ENCODE measurements around the gene NT5C2. TPM values are rescaled to one million over a fixed set of nuclear protein-coding genes. Genes with fewer than 3 reads are reported as not detected.

The NT5C2 gene
- polyA plus RNA-seq, 1 of the 3 experiments (the other 2 are of a cell fraction): 29.6 TPM

- 97% methylated on average over 2 of the region's 2 CpGs for WGBS (ENCODE audit: low lambda C conversion rate)
- H3K4me2 ChIP-seq: no peak overlapping the region
- peaks cover 3% of the 10 kb centered on the region for H3F3A ChIP-seq (replicated peaks; ENCODE audit: insufficient read depth)
- ChIA-PET CTCF (interaction anchor here (1.5 kb wide), 1 partner anchor 48 kb away, joined by 4 read pairs; no protein-coding TSS in a partner anchor), POLR2A (no interaction called here)
- H3K27ac ChIP-seq (ENCODE audit: low read depth in 2 of 2, low read length in 1 of 2): peak overlapping the region; percentile 60 to 72; a peak in 3 of 4 replicates
- H3K9me2 ChIP-seq: no peaks in the 10 kb centered on the region
- no peaks in the 10 kb centered on the region for H3K27me3 ChIP-seq (ENCODE audit: insufficient read depth)
- H3K4me1 ChIP-seq (ENCODE audit: control insufficient read depth in 1 of 2, insufficient read depth in 2 of 2, low read depth in 1 of 2, low read length in 1 of 2): peaks cover 7% of the 10 kb centered on the region in 2 experiments; a peak in 2 of 4 replicates
- H3K79me2 ChIP-seq (ENCODE audit: insufficient read depth): peaks cover 13% of the 10 kb centered on the region
- no peaks in the 10 kb centered on the region for H3K36me3 ChIP-seq (replicated peaks in 1 of 2; ENCODE audit: control insufficient read depth in 1 of 2, insufficient read depth in 2 of 2, low read length in 1 of 2)
- H4K20me1 ChIP-seq (ENCODE audit: insufficient read depth): peaks cover 5% of the 10 kb centered on the region; the same call in 1 of the 2 replicates
- peak overlapping the region; percentile 10; the same call in 1 of the 2 replicates for H3K9ac ChIP-seq
- TF ChIP-seq PBX3 (IDR thresholded peaks at IDR 0.05): no peak
- no peak for TF ChIP-seq NRF1 (IDR thresholded peaks at IDR 0.05; ENCODE audit: low read depth, low read length)
- no peak for TF ChIP-seq EP300 (IDR thresholded peaks at IDR 0.05; ENCODE audit: borderline replicate concordance in 1 of 2, low read depth in 1 of 2, low read length in 1 of 2)
- no peak for TF ChIP-seq TEAD4 (IDR thresholded peaks at IDR 0.05; ENCODE audit: borderline replicate concordance, insufficient read depth)
- no peak for TF ChIP-seq ELF1 (IDR thresholded peaks at IDR 0.05)
- no peak for DNase-seq
- no peaks in the 10 kb centered on the region for H3K9me3 ChIP-seq
- no peak overlapping the region for H3K4me3 ChIP-seq (ENCODE audit: low read depth in 2 of 2, low read length in 1 of 2)
- H2AFZ ChIP-seq (ENCODE audit: low read depth): no peak overlapping the region; the same call in 1 of the 2 replicates
These were observed 3.4 kb upstream of the NT5C2 start for GRCh38 chr10:103196516-103196915.

- peaks cover 7 to 9% of the 10 kb centered on the region in 2 experiments; a peak in 2 of 4 replicates for H3K4me1 ChIP-seq (ENCODE audit: control insufficient read depth in 1 of 2, insufficient read depth in 2 of 2, low read depth in 1 of 2, low read length in 1 of 2)
- H3K9me2 ChIP-seq: no peaks in the 10 kb centered on the region
- H3K9me3 ChIP-seq: no peaks in the 10 kb centered on the region
- POLR2A ChIA-PET: interaction anchor here (1.5 kb wide), 1 partner anchor 88 kb away, joined by 3 read pairs; no protein-coding TSS in a partner anchor
- H3K27me3 ChIP-seq (ENCODE audit: insufficient read depth): no peaks in the 10 kb centered on the region
- H2AFZ ChIP-seq (ENCODE audit: low read depth): peak overlapping the region; percentile 87; the same call in 1 of the 2 replicates
- peak overlapping the region in 1 of 2 experiments; percentile 77; a peak in 1 of 4 replicates for H3K4me3 ChIP-seq (ENCODE audit: low read depth in 2 of 2, low read length in 1 of 2)
- peaks cover 3% of the 10 kb centered on the region for H3F3A ChIP-seq (replicated peaks; ENCODE audit: insufficient read depth)
- DNase-seq: peak; percentile 16
- peaks cover 39% of the 10 kb centered on the region for H3K79me2 ChIP-seq (ENCODE audit: insufficient read depth)
- H3K9ac ChIP-seq: no peak overlapping the region
- peaks cover 16% of the 10 kb centered on the region; the same call in 1 of the 2 replicates for H4K20me1 ChIP-seq (ENCODE audit: insufficient read depth)
- H3K36me3 ChIP-seq (replicated peaks in 1 of 2; ENCODE audit: control insufficient read depth in 1 of 2, insufficient read depth in 2 of 2, low read length in 1 of 2): no peaks in the 10 kb centered on the region
- 89% methylated on average over 13 of the region's 14 CpGs for WGBS (ENCODE audit: low lambda C conversion rate)
- TF ChIP-seq FOXM1 (IDR thresholded peaks at IDR 0.05; ENCODE audit: low read depth) (no peak), PBX3 (IDR thresholded peaks at IDR 0.05) (no peak), MAX (IDR thresholded peaks at IDR 0.05; ENCODE audit: low read depth) (no peak), TEAD4 (IDR thresholded peaks at IDR 0.05; ENCODE audit: borderline replicate concordance, insufficient read depth) (no peak)
- CTCF ChIA-PET: interaction anchor here (1.2 to 2.6 kb wide), 3 partner anchors 51 to 140 kb away, joined by 3 to 8 read pairs (median 4); partner anchors contain the start of gene INA
- H3K27ac ChIP-seq (ENCODE audit: low read depth in 2 of 2, low read length in 1 of 2): no peak overlapping the region
- H3K4me2 ChIP-seq: peak overlapping the region; percentile 89
These were observed 903 bp upstream of the NT5C2 start for GRCh38 chr10:103193820-103194529.

All from SK-N-SH (cell line).